Large intestine (tissue), 3 donors: ENCODE measurements around the gene CSF2. TPM values are rescaled to one million over a fixed set of nuclear protein-coding genes. Genes with fewer than 3 reads are reported as not detected.

ENCODE experiments used
- DNase-seq, 2 donors: peaks; one replicate each; pipeline versions ENCODE4 v3.0.0 to v3.0.0-alpha.2; 2013
- H3K27ac ChIP-seq: one replicate; pipeline ENCODE4 v1.5.1; 2013; ENCODE audit warnings: low read length
- H3K27me3 ChIP-seq: 2 replicates; pipeline ENCODE4 v1.6.1; 2013; ENCODE audit warnings: low read length; ENCODE audit not compliant: control insufficient read depth, insufficient read depth
- H3K36me3 ChIP-seq: 2 replicates; pipeline ENCODE4 v1.6.1; 2013; ENCODE audit warnings: low read length; ENCODE audit not compliant: control insufficient read depth, insufficient read depth
- H3K4me1 ChIP-seq: one replicate; pipeline ENCODE4 v1.6.1; 2013; ENCODE audit warnings: low read length; ENCODE audit not compliant: control insufficient read depth, insufficient read depth
- H3K4me3 ChIP-seq: one replicate; pipeline ENCODE4 v1.5.1; 2013; ENCODE audit warnings: low read length
- H3K9me3 ChIP-seq: one replicate; pipeline ENCODE4 v1.6.1; 2013; ENCODE audit warnings: mild to moderate bottlenecking, low read depth, low read length, moderate library complexity; ENCODE audit not compliant: control insufficient read depth
- WGBS: methylation state at CpG from one replicate; pipeline ENCODE4 v1.1.5; 2013; ENCODE audit warnings: low lambda C conversion rate; ENCODE audit not compliant: insufficient coverage; 5-methylcytosine and 5-hydroxymethylcytosine counted together
- polyA plus RNA-seq: library from polyadenylated mRNA; unstranded; fragments of 120-200 nt; gene quantifications from one replicate; pipeline ENCODE4 v1.2.1, GENCODE V29; 2013

Gene CSF2
- polyA plus RNA-seq, 1 donor = not detected

DNA sequence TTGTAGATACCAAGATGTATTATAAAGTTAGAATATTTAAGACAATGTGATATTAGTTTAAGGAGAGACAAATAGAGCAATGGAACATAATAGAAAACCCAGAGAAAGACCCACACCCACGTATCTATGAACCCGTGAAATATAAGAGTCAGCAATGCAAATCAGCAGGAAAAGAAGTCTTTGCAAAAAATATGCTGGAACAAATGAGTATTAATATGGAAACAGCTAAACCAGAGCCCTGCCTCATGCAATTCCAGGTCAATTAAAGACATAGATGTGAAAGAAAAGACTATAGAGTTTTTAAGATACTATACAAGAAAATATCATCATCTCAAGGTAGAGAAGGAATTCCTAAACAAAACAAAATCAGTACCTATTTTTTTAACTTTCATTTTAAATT, 36.2 kb upstream of the CSF2 start:
- H3K9me3 ChIP-seq = no peaks in the 10 kb centered on the region
- no peaks in the 10 kb centered on the region for H3K36me3 ChIP-seq
- 73% methylated on average over 2 of the region's 2 CpGs for WGBS
- DNase-seq = no peak
- no peaks in the 10 kb centered on the region for H3K4me1 ChIP-seq
- no peak overlapping the region for H3K4me3 ChIP-seq
- H3K27me3 ChIP-seq = no peaks in the 10 kb centered on the region
- no peak overlapping the region for H3K27ac ChIP-seq

- Histone ChIP-seq H3K27me3 (no peaks in the 10 kb centered on the region), H3K4me3 (no peak overlapping the region), H3K9me3 (no peaks in the 10 kb centered on the region), H3K36me3 (no peaks in the 10 kb centered on the region), H3K27ac (no peak overlapping the region), H3K4me1 (no peaks in the 10 kb centered on the region)
- WGBS = no CpG with 5 or more reads among the region's 10 CpGs
- DNase-seq = no peak
Measured at GRCh38 chr5:132044207-132044606, 29.4 kb upstream of the CSF2 start.

- no CpG with 5 or more reads among the region's 7 CpGs for WGBS
- H3K4me3 ChIP-seq = no peak overlapping the region
Measured at GRCh38 chr5:132046880-132047299, 26.7 kb upstream of the CSF2 start.

GRCh38 chr5:132049093-132049492, 24.5 kb upstream of the CSF2 start:
- no CpG with 5 or more reads among the region's 4 CpGs for WGBS
- H3K27me3 ChIP-seq = no peaks in the 10 kb centered on the region
- no peak for DNase-seq
- H3K36me3 ChIP-seq = no peaks in the 10 kb centered on the region
- no peaks in the 10 kb centered on the region for H3K9me3 ChIP-seq
- H3K4me1 ChIP-seq = no peaks in the 10 kb centered on the region
- H3K4me3 ChIP-seq = no peak overlapping the region
- H3K27ac ChIP-seq = no peak overlapping the region

More at GRCh38 chr5:132046880-132047299, 26.7 kb upstream of the CSF2 start:
- Histone ChIP-seq H3K9me3 (no peaks in the 10 kb centered on the region), H3K36me3 (no peaks in the 10 kb centered on the region), H3K4me1 (no peaks in the 10 kb centered on the region), H3K27me3 (no peaks in the 10 kb centered on the region), H3K27ac (no peak overlapping the region)
- no peak for DNase-seq

GRCh38 chr5:132049559-132049958, 24.0 kb upstream of the CSF2 start:
- no peak for DNase-seq
- no peak overlapping the region for H3K4me3 ChIP-seq
- H3K4me1 ChIP-seq = no peaks in the 10 kb centered on the region
- H3K27me3 ChIP-seq = no peaks in the 10 kb centered on the region
- H3K9me3 ChIP-seq = no peaks in the 10 kb centered on the region
- no CpG with 5 or more reads among the region's 12 CpGs for WGBS
- no peak overlapping the region for H3K27ac ChIP-seq
- H3K36me3 ChIP-seq = no peaks in the 10 kb centered on the region

GRCh38 chr5:132050136-132050535, 23.5 kb upstream of the CSF2 start:
- H3K27me3 ChIP-seq = no peaks in the 10 kb centered on the region
- no peaks in the 10 kb centered on the region for H3K4me1 ChIP-seq
- no peak overlapping the region for H3K27ac ChIP-seq
- H3K36me3 ChIP-seq = no peaks in the 10 kb centered on the region
- H3K4me3 ChIP-seq = no peak overlapping the region
- no peaks in the 10 kb centered on the region for H3K9me3 ChIP-seq
- DNase-seq = no peak
- no CpG with 5 or more reads among the region's 5 CpGs for WGBS

- no peaks in the 10 kb centered on the region for H3K36me3 ChIP-seq
- no peak overlapping the region for H3K27ac ChIP-seq
- no peaks in the 10 kb centered on the region for H3K4me1 ChIP-seq
- no peaks in the 10 kb centered on the region for H3K9me3 ChIP-seq
- DNase-seq = no peak
- H3K4me3 ChIP-seq = no peak overlapping the region
- no CpG with 5 or more reads among the region's 9 CpGs for WGBS
- no peaks in the 10 kb centered on the region for H3K27me3 ChIP-seq
Measured at GRCh38 chr5:132050661-132051552, 22.7 kb upstream of the CSF2 start.

GRCh38 chr5:132052520-132052919, 21.1 kb upstream of the CSF2 start:
- WGBS = 92% methylated on average over 5 of the region's 10 CpGs
- no peak for DNase-seq

GRCh38 chr5:132053483-132053882, 20.1 kb upstream of the CSF2 start:
- no CpG with 5 or more reads among the region's 4 CpGs for whole genome bisulfite sequencing

More at GRCh38 chr5:132052520-132052919, 21.1 kb upstream of the CSF2 start:
- H3K4me1 ChIP-seq = no peaks in the 10 kb centered on the region
- no peaks in the 10 kb centered on the region for H3K9me3 ChIP-seq
- H3K27me3 ChIP-seq = no peaks in the 10 kb centered on the region
- no peak overlapping the region for H3K27ac ChIP-seq
- H3K36me3 ChIP-seq = no peaks in the 10 kb centered on the region
- H3K4me3 ChIP-seq = no peak overlapping the region

GRCh38 chr5:132054031-132054696, 19.4 kb upstream of the CSF2 start:
- H3K27me3 ChIP-seq = no peaks in the 10 kb centered on the region
- DNase-seq = no peak
- H3K27ac ChIP-seq = no peak overlapping the region
- H3K36me3 ChIP-seq = no peaks in the 10 kb centered on the region
- no CpG with 5 or more reads among the region's 10 CpGs for WGBS
- H3K4me1 ChIP-seq = no peaks in the 10 kb centered on the region
- H3K4me3 ChIP-seq = no peak overlapping the region
- H3K9me3 ChIP-seq = no peaks in the 10 kb centered on the region

More at GRCh38 chr5:132053483-132053882, 20.1 kb upstream of the CSF2 start:
- no peaks in the 10 kb centered on the region for H3K27me3 ChIP-seq
- no peak for DNase-seq
- H3K4me3 ChIP-seq = no peak overlapping the region
- no peaks in the 10 kb centered on the region for H3K9me3 ChIP-seq
- H3K27ac ChIP-seq = no peak overlapping the region
- no peaks in the 10 kb centered on the region for H3K36me3 ChIP-seq
- no peaks in the 10 kb centered on the region for H3K4me1 ChIP-seq
